Stimulated activated CD4-positive, alpha-beta T cell treated with anti-CD3 and anti-CD28 coated beads, Interleukin-12 subunit alpha, Interleukin-12 subunit beta, amount 100 ng/mL, for 24 hours (primary cell): Measurements from ENCODE around the gene TXNIP.
A peak's percentile ranks its signal among the peaks of the same experiment; 100 is the strongest.

Source experiments
- DNase-seq, 2 experiments: peaks; one replicate each; pipeline ENCODE4 v3.0.0-alpha.2; 2020; ENCODE audit warnings: low read depth in 2 of 2

TXNIP gene

GRCh38 chr1:145985502-145986439 lies 10.6 kb downstream of the TXNIP start:
- DNase-seq: no peak

DNA sequence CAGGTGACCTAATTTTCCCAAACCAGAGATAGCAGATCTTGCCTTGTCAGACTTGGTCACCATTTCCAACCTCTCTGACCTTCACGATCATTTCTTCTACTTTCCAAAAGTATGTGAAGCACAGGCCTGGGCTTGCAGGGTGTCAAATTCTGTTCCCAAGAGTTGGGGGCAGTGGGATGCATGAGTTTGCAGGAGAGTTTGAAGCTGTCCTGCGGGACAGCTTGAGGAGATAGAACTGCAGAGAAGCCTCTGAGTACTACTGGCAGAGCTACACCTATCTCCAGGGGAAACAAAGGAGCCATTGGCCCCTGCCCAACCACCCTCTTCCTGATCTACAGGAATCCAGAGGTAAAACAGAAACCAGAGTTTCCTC lies 11.3 kb downstream of the TXNIP start:
- DNase-seq: no peak

DNA sequence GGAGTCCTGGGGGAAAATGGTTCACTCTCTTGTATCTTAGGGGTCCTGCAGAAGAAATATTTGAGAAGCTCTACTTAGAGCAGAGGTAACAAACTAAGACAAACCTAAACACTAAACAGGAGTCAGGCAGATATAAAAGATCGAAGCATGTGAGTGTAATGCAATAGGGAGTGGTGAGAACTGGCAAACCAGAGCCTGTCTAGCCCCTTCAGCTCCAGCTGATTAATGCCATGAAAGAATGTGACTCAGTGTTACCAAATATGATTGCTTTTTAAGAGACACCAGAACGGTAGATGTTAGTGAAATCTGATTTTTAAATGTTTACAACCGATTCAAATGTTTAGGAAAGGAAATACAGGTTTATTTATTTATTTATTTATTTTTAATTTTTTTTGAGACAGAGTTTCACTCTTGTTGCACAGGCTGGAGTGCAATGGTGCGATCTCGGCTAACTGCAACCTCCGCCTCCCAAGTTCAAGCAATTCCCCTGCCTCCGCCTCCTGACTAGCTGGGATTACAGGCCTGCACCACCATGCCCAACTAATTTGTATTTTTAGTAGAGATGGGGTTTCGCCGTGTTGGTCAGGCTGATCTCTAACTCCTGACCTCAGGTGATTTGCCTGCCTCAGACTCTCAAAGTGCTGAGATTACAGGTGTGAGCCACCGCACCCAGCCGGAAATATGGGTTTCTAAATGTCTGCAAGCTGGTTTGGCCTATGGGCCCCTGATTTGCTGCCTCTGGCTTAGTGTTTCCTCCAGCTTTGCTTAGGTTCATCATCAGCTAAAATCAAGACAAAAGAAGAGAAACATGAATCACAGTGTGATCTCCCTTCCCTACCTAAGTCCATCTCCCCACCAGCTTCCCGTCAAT lies 12.2 kb downstream of the TXNIP start:
- DNase-seq: no peak

- DNase-seq: no peak
These were observed 13.1 kb downstream of the TXNIP start for GRCh38 chr1:145983206-145983675.

DNA sequence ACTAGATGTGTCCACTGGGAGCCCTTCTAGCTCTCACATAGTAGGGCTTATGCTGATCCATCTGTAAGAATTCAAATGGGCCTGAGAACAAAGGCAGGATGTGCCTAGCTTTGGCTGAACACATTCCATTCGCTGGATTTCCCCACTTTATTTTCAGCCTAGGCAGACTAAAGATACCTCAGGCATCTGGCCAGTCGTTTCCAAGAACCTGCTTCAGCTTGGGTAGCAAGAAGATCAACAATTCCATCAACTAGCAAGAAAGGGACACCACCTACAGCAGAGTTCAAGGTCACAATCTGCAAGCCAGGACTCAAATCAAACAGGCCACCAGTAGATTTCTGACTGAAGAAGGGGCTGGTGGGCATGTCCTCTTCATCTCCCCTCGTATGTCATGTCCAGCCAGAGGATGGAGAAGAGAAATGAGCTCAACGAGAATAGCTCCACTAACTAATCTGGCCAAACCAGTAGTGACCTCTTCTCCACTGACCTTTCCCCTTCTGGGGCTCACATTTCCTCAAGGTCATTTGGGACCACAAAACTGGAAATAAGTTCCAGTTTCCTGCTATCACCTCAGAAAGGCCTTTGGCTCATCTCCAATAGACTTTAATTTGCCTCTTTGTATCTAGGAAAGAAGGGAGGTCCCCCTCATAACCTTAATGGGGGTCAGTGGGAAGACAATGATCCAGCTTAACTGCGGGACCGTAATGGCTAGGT lies 14.2 kb downstream of the TXNIP start:
- DNase-seq: no peak

- DNase-seq: no peak
These were observed 15.9 kb downstream of the TXNIP start for GRCh38 chr1:145980457-145980994.

DNA sequence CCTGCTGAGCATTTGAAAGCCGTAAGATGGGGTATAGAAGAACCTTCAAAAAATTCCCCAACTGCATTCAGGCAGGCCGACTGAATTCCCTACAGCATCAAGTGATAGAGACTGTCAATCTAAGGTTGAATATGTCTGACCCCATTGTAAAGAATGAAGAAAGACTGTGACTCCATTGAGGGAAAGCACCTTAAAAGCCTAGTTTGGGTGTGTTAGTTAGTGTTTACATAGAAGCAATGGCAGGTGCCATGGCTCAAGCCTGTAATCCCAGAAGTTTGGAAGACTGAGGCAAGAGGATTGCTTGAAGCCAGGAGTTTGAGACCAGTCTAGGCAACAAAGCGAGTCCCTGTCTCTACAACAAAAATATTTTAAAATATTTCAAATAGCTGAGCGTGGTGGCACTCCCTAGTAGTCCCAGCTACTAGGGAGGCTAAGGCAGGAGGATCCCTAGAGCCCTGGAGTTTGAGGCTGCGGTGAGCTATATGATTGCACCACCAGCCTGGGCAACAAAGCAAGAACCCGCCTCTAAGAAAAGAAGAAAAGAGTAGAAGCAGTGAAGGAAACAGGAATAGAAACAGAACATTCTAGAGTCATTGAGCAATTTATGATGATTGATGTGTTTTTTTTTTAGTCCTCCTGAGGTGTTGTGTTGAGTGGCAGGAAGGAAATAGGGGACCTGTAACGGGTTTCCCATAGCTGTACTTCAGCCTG lies 16.5 kb downstream of the TXNIP start:
- DNase-seq: no peak

- peak; percentile 65 to 73 for DNase-seq
These were observed 17.3 kb downstream of the TXNIP start for GRCh38 chr1:145978854-145979745.

DNA sequence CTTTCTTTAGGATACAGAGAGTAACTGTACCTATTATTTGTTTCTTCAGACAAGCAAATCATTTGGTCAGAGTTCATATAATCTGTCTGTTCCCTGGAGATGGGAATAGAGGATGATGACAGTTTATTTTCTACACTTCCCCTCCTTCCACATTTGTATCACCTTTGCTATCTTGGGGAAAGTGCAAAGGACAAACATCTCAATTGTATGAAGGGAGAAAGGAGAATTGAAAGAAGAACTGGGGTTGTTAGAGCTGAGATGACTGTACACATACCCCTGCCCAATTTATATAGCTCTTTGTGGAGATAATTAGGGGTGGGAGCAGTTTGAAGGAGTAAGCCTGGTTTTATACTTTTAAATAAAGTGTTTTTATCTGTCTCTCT lies 17.9 kb downstream of the TXNIP start:
- DNase-seq: no peak

GRCh38 chr1:145977486-145978470 lies 18.6 kb downstream of the TXNIP start:
- peak in 1 of 2 experiments; percentile 59 for DNase-seq

DNA sequence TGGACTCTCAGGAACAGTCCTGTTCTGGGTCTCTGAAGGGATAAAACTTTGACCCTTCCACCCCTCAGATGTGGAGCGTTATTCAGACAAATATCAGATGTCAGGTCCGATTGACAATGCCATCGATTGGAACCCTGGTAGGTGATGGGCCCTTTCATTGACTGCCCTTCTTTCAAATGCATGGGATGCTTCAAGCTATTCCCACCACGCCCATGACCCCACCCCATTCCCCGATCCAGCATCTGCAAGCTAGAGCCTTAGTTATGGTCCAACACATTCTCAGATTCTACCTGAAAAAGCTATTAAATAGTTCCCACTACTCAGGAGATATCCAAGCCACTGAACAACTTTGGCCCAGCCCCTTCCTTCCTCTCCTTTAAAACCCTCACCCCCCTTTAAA lies 19.4 kb downstream of the TXNIP start:
- no peak for DNase-seq

- DNase-seq: no peak
These were observed 21.2 kb downstream of the TXNIP start for GRCh38 chr1:145975216-145975615.

- DNase-seq: no peak
These were observed 21.7 kb downstream of the TXNIP start for GRCh38 chr1:145974721-145975120.

- no peak for DNase-seq
These were observed 23.8 kb downstream of the TXNIP start for GRCh38 chr1:145972580-145972979.

GRCh38 chr1:145967288-145967687 lies 29.1 kb downstream of the TXNIP start:
- DNase-seq: no peak

DNA sequence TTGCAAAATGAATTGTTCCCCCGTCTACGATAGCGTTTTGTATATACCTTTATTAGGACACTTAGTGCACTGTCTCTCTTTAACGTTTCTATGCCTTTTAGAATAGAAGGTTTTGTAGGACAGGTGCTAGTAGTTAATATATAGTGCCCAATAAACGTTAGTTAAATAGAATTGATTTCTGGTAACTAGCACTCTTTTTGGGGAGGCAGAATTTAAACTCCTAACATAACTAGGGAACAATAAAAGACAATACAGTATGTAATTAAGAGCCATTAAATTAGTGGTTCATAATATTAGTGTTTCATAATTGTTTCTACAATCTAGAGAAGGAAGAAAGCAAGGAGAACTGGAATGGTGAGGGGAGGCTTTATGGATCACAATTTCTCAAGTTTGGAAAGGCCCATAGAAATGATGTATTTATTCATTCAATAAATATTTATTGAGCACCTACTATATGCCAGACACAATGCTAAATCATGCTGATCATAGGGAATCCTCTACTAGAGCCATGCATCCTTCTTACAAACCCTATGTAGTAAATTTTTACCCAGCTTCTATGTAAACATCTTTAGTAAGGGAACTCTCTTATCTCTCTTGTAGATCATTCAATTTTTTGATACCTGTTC lies 31.1 kb downstream of the TXNIP start:
- DNase-seq: no peak

GRCh38 chr1:145964328-145965118 lies 31.9 kb downstream of the TXNIP start, which contains the start of the genes ANKRD34A and POLR3GL:
Gene ANKRD34A (minus strand): TSS chr1:145964575. CDS start chr1:145961759, 2,816 bp downstream.
Gene POLR3GL (plus strand): TSS chr1:145964690. CDS start chr1:145974866, 10,176 bp downstream.
- DNase-seq: peak; percentile 82 to 93
